ENCODE measurements around the gene PRKCE. TPM values are rescaled to one million over a fixed set of nuclear protein-coding genes. Genes with fewer than 3 reads are reported as not detected.

Gene PRKCE
- total RNA-seq, 1 experiment from 2014 or later: 14.8 TPM

GRCh38 chr2:46158661-46159060, 507.2 kb downstream of the PRKCE start:
- no TSS peak for BruUV-seq (replicated peaks)
- Histone ChIP-seq H3K27me3 (ENCODE audit: insufficient read depth, low read length) (no peaks in the 10 kb centered on the region), H3K4me3 (replicated peaks in 1 of 2; ENCODE audit: low read depth in 1 of 2, low read length in 2 of 2) (no peak overlapping the region), H4K20me1 (ENCODE audit: insufficient read depth) (no peaks in the 10 kb centered on the region), H3K9ac (ENCODE audit: low read length) (no peak overlapping the region), H2AFZ (ENCODE audit: low read depth, low read length, poor library complexity, severe bottlenecking) (no peak overlapping the region), H3K79me2 (ENCODE audit: insufficient read depth, low read length) (no peaks in the 10 kb centered on the region), H3K36me3 (ENCODE audit: control insufficient read depth in 1 of 2, insufficient read depth in 2 of 2, low read length in 2 of 2) (no peaks in the 10 kb centered on the region), H3K27ac (ENCODE audit: low read depth, low read length) (no peak overlapping the region), H3K9me2 (ENCODE audit: insufficient read depth) (no peaks in the 10 kb centered on the region), H3K9me3 (ENCODE audit: control insufficient read depth in 1 of 2, insufficient read depth in 1 of 2, low read depth in 1 of 2, low read length in 2 of 2) (no peaks in the 10 kb centered on the region), H3K4me1 (ENCODE audit: control insufficient read depth in 1 of 2, insufficient read depth in 2 of 2, low read length in 2 of 2) (peaks cover under 1 to 2% of the 10 kb centered on the region in 2 experiments; a peak in 2 of 4 replicates), H3K4me2 (ENCODE audit: low read length) (no peak overlapping the region)
- ChIA-PET CTCF (no interaction called here), POLR2A (no interaction called here), RAD21 (ENCODE audit: low non-redundant PET in 1 of 2, low total read pairs in 2 of 2, uncharacterized antibody in 2 of 2, unreplicated experiment in 2 of 2) (no interaction called here)
- TF ChIP-seq ATF3 (IDR thresholded peaks at IDR 0.05) (no peak), EZH2 (IDR thresholded peaks at IDR 0.05) (no peak), REST (IDR thresholded peaks at IDR 0.05; ENCODE audit: low read depth) (no peak), ELF1 (IDR thresholded peaks at IDR 0.05; ENCODE audit: borderline replicate concordance, low read depth) (no peak), MAX (IDR thresholded peaks at IDR 0.05) (no peak), TCF7L2 (IDR thresholded peaks at IDR 0.05; ENCODE audit: borderline replicate concordance, extremely low read depth, insufficient read depth, insufficient read length) (no peak), SIN3A (IDR thresholded peaks at IDR 0.05; ENCODE audit: low read depth) (no peak), EZH2phosphoT487 (IDR thresholded peaks at IDR 0.05; ENCODE audit: borderline replicate concordance) (no peak), CBX3 (IDR thresholded peaks at IDR 0.05; ENCODE audit: low read depth) (no peak), YY1 (IDR thresholded peaks at IDR 0.05; ENCODE audit: extremely low read depth, insufficient replicate concordance, low read depth, low read length) (no peak), ZNF274 (IDR thresholded peaks at IDR 0.05; ENCODE audit: low read depth, low read length) (no peak), CEBPB (IDR thresholded peaks at IDR 0.05; ENCODE audit: low read depth) (no peak), POLR2A (IDR thresholded peaks at IDR 0.05; ENCODE audit: borderline replicate concordance, extremely low read depth, insufficient read depth, insufficient read length) (no peak), POLR2AphosphoS5 (IDR thresholded peaks at IDR 0.05; ENCODE audit: low read depth, low read length) (no peak), FOSL1 (IDR thresholded peaks at IDR 0.05; ENCODE audit: low read depth) (no peak), ZFX (IDR thresholded peaks at IDR 0.05) (no peak)
- DNase-seq (ENCODE audit: low read depth, low spot score) (no peak), ATAC-seq (no peak)
- intact Hi-C loops (cut with micrococcal nuclease): no loop called here
